GM03348 (cell line): ENCODE measurements around the gene CAPS.

Experiments
- DNase-seq: peaks from one replicate; pipeline ENCODE4 v3.0.0; 2012; ENCODE audit warnings: low spot score

CAPS gene

DNA sequence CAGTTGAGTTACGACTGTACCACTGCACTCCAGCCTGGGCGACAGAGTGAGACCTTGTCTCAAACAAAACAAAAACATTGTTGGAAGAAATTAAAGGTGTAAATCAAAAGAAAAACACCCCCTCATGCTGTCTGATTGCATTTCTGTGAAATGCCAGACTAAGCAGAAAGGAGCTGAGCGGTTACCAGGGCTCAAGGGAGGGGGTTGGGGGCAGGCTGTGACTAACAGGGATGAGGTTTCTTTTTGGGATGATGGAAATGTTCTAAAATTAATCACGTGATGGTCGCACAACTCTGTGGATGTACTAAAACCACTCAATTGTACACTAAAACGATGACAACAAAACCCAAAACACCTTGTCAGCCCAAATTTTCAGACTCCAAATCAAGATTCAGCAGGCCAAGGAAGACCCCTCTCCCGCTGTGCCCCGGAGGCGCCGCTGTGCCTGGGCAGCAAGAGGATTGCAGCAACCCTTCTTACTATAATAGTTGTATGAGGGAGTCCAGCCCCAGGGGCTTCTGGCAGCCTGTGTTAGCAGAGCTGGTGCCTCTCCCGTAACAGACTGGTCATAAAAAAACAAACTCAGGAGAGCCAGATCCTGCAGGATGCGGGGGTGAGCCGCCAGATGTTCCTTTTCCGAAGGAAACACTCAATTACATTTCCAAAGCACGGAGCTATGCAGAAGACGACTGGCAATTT, 20.9 kb downstream of the CAPS start:
- DNase-seq = peak; percentile 83

DNA sequence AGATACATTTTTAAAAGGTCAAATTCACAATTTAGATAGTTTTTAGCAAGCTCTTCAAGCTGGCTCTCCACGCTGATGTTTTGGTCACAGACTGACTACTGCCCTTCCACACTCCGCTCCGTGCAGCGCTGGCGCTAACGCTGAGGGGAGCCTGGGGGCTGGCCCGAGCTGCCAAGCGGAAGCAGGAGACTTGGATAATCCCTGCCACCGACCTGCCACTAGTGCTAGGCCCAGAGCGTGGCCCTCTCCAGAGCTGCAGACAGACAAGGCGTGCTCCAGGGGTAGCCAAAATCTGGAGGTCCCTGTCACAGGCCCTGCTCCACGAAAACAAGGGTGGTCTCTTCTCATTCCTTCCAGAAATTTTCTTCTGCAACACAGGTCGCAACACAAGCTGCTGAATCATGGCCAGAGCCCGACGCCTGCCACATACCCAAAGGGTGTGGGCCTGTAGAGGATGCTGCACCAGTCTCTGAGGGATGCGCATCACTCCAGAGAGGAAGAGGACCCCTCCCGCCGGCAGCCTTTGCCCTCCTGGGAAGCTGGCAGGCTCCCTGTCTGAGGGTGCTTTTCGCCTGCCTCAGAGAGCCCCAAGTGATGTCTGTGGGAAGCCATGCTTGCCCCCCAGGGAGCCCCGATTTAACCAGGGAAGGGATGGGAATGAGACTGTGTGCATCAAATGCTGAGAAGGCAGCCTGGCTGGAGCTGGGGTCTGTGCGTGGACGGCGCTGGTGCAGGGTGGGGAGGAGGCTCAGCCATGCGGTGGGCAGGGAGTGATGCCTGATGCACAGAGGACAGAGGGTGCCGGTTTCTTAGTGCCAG, 21.6 kb downstream of the CAPS start:
- no peak for DNase-seq

DNA sequence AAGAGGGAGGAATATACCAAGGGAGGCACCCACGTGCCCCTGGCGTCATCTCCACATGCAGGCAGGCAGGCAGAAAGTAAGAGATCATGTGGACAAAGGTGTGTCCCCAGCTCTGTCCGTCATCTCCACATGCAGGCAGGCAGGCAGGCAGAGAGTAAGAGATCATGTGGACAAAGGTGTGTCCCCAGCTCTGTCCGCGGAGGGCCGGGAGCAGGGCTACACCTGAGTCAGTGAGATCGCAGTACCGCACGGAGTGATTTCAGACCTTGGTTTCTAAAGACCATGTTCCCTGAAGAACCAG, 22.2 kb downstream of the CAPS start:
- no peak for DNase-seq

DNA sequence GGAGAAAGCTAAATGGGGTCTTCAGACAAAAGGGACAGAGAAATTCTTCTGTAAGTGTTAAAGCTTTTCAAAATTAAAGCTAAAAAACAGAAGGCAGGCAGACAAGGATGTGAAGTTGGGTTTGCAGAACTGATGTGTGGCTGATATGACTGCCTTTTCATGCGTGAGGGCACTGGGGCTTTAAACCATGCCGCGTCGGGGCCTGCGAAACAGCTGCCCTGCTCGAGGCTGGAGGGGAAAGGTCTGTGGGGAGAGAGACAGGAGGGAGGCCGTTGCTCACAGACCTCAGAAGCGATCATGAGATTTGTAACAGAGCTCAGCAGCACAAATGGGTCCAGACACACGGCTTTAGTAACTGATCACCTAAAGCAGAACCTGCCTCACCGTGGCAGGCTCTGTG, 23.5 kb downstream of the CAPS start:
- no peak for DNase-seq

DNA sequence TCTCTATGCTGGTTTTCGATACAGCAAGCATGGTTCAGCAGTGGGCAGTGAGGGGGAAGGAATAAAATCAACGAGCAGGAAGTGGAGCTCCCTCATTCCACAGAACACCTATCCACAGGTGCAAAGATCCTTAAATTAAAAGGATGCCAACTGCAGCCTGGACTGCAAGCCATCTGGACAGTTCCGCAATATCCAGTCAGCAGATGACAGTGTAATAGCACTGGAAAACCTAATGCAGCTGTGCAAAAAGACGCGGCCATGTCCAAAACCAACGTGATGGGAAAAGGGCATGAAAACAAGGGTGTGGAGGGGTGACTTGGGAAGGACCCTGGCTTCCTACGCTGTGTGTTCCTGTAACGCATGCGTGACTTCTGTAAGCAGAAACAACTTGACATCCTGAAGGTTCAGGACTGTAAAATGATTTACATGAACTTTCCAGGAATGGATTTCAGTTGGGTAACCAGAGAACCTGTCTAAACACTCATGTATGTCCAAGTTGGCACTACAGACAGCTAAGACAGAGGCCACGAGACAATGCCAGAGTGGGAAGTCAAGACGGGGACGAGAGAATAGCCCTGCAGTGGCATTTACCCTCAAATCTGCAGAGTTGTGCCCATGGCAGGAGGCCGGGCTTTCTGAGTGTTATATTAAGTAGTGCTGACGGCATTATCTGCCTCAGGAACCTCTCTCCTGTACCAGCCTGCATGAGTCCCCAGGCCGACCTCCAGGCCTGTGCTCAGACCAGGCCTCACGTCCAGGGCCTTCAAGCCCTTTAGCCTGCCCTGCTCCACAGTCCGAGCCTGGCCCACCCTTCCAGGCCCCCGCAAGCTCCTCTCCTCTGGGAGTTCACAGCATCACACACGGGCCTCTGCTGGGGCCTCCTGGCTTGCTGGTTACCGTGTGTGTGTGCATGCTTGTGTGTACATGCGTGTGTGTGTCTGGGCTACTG, 26.5 kb downstream of the CAPS start:
- no peak for DNase-seq

DNA sequence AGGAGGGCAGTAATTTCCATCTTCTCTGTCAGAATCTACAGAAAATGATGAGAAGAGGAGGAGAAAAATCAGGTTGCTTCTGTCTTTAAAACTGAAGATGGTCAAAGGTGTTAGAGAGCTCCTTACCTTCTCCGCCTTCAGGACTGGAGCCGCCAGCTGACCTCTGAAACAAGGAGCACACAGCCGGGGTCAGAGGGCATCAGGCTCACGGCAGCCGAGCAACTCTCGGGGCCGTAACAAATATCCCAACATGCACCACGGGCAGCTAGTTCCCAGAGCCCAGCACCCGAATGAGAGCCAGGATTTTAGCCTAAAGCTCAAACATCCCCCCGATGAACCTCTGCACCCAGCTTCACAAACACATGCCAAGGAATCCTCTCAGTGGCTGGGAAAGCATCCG, 27.6 kb downstream of the CAPS start:
- DNase-seq = no peak

DNA sequence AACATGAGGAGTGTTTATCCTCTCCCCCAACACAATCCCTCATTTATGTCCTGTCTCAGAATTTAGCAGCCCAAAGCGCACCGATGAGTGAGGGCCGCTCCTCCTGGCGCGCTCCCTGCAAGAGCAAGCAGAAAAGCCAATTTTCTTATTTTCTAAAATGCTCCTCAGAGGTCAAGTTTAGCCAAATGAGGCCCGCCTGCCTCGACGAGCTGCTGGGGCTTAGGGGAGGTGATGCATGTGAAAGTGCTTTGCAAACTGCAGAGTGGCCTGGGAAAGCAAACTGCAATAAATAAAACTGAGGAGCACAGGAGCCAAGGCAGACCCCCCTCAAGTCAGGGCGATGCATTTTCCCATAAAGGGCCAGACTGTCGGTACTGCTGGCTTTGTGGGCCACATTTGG, 29.0 kb downstream of the CAPS start:
- DNase-seq = no peak

DNA sequence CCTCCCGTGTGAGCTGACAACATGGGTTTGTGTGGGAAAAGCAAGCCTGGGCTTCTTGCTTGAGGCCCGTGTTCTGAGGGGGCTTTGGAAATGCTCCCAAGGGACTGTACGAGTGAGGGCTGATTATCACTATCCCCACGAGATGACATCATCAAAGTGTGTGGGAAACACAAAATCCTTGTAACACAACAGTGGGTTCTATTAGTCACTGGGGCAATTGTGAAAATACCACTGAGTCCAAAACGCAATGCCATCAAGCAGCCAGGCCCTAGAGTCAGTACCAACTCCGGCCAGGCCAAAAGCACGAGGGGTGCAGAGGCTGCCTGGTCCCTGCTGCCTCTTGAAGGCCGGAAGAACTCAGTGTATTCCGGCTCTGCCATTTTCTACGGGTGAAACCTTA, 29.6 kb downstream of the CAPS start:
- DNase-seq = no peak

DNA sequence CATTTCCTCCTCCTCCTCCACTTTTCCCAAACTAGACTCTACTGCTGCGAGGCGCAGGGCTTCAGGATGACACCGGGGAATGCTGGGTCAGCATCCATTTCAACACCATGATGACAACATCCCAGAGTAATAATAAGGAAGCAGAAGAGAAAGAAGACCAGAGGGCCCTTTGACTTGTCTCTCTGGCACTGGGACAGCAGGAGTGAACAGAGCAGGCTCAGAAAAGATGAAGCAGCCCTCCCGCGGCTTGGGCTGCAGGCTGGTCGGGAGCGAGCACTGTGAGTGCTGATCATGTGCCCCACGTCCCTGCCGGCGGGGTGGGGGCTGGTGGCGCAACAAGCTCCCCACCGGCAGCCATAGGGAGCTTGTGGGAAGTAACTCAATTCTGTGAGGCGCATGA, 33.4 kb downstream of the CAPS start:
- peak; percentile 83 for DNase-seq

DNA sequence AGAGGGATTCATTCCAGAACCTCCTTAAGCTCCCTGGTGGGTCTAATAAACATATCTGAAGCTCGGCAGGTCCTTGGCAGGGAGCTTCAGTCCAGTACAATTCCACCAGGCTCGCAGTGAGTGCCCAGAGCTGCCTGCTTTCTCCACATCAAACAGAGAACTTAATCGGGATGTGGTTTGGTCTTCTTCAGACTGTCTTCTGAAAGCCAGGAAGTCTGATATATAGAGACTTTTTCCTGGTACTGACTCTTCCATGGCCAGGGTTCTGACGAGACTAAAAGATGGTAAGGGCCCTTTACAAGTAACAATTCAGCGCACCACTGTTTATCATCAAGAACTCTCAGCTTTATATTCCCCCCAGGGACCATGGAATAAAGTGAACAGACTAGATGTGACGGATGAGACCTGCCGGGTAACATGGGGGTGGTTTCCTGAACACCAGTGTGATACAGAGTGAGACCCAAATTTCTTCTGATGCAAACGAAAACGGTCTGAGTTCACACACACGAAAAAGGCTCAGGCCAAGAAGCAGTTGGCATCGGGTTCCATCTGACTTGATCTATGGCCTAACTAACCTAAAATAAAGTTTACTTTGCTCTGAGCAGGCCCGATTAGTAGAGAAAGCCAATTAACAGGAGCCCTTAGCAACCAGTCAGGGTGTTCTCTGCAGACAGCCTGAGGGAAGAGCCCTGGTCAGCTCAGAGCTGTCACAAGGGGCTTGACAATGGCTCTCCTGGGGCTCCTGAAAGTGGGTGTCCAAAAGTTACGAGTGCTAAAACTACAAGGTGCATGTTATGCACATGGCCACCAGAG, 34.9 kb downstream of the CAPS start:
- no peak for DNase-seq

DNA sequence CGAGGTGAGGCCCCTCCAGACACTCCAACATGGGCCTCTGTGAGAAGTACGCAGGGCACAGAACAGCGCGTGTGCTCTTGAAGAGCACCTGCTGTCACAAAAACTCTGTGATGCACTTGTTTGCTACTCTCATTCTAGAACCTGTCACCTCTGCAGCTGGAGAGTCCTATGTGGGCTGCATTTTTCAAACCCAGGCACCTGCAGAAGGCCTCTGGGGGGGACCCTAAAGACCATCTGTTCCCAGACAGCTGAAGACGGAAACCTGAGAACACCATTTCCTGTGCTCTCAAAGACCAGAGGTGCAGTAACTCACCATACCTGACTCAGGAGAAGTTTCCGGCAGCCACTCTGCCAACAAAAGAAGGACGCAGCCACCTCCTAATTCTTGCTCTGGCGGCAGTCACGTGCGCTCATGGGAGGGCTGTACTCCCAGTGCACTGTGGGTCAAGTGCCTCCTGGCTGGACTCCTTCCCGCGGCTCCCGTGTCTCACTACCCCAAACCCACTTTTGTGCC, 35.8 kb downstream of the CAPS start:
- DNase-seq = no peak

DNA sequence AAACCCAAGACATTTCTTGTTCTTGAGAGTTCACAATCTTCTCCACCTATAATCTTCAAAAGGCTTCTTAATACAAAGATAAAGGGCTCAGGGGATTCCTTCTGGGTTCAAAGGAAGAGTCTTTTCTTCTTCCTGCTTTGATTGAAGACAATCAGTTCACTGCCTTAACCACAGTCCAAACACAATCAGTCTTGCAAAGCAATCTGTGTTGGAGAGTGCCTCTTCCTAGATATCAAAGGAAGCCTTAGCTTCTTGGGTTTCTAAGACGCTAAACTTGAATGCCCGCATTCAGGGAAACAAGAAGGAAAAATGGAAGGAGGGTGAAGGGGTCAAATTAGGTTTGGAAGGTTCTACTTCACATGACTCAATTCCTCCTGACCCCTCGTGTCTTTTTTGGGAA, 36.7 kb downstream of the CAPS start:
- no peak for DNase-seq

DNA sequence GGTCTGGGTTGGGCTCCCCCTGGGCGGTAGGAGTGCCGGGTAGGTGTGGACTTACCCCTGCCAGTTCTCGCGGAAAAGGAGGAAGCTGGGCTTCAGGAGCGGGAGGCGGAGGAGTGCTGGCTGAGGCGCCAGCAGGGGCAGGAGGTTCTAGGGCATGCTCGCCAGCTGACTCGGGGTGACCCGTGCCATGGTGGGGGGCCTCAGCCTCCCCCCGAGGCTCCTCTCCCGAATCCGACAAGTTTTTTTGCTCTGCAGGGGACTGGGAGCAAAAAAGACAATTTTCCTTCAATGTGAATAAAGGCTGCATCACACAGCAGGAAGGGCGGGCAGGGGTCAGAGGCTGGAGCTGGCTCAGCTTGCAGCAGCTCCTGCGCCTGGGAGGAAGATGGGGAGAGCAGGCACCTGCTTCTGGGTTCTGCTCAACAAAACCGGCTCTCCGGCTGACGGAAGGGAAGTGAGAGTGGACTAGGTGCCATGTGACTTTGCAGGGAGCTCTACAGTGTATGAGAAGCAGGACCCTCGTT, 37.3 kb downstream of the CAPS start:
- no peak for DNase-seq

DNA sequence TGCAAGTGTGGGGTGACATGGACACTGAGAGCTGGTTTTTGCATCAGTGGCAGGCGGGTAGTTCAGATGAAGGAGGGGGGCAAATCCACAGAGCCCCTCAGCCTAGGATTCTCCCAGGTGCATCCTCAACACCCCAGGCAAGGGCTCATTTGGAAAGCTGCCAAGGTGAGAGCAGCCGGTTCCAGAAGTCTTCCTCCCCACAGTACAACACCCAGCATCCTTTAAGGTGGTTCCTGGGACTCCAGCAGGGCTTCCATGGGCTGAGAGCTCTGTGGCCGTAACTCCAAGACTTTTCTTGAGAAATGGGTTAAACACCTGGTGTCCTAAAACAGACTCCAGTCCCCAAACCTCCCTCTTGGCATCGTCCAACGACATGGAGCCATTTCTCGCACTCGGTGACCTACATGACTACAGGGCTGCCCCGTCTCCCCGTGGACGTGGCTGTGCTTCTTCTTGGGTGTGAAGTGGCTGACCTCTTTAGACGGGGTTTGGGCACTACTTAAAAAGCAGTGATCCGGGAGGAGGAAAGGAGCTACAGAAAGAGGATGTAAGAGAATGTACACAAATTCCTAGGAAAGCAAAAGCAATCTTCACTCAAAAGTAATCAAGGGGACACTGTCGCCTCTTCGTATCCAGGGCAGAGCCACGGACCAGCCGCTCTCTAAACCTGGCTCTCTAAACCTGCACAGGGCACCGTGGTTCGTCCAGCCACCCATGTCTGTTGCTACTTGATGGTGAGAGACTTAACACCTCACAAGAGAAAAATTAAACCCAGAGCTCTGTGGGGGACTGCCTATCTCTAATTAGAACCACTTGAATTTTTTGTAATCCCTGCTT, 38.4 kb downstream of the CAPS start:
- no peak for DNase-seq

DNA sequence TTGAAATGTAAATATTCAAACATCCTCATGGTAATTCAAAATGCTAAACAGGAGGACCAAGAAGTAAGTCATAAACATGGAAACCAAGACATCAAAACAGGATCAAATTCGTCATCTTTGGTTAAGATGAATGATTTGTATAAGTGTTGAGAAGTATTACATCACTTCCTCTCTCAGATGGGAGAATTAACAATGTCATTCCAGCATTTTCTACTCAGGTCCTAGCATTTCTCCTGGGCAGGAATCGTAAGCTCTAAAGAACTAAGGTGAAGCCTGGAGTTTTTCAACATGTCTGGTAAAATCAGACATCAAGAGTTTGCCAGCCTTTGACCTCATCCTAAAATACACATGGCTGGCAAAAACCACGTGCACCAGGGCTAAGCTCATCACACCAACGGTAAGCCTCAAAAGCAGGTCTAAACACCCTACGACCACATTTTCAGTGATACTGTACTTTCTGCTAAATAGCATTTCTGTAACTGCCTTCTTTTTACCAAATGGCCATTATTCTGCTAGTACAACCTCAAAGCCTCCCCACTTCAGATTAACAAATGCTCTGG, 39.1 kb downstream of the CAPS start:
- DNase-seq = no peak

DNA sequence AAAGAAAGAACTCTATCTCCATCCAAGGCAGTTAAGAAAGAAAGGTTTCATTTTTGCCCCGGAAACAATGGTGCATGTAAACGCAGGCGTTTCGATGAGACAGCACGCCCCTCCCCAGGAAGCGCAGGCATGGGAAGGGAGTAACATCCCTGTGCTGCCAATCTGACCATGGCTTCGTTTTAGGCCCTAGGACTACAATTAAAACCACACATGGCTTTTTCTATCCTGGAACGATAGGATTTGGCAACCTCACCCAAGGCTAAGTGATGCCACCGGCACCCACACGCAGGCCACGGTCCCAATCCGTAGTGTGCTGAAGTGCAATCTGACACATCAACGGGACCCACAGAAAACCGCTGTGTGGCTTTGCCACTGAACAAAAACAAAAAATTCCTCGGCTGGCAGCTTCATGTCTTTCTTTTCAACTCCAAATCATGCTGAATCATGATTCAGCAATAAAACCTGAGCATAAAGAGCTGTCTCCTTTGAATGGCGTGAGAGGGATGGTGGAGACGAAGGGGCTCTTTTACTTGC, 39.7 kb downstream of the CAPS start:
- peak; percentile 74 for DNase-seq

DNA sequence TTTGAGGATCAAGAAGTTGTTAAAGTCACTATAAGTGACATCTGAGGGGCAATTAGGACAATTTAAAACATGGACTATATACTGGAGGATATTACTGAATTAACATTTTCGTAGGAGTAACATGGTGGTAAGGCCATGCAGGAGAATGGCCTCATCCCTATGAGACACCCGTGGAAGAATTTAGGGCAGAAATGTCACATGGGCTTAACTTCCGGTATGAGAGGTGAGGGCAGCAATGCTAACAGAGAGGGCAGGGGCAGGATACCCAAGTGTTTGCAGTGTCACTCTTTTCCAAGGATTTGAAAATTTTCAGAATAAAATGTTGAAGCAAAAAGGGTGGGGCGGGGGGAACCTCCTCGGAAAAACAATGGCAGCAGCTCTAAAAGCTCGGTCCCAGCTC, 40.2 kb downstream of the CAPS start:
- peak; percentile 53 for DNase-seq

DNA sequence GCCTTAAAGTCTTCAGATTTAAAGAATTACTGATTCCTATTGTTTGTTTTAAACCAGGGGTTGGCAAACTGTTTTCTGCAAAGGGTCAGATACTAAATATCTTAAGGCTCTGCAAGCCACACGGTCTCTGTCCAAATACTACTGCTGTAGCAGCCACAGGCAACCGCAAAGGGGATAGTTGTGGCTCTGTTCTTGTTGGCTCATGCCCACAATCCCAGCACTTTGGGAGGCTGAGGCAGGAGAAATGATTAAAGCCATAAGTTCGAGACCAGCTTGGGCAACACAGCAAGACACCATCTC, 41.5 kb downstream of the CAPS start:
- peak; percentile 29 for DNase-seq

DNA sequence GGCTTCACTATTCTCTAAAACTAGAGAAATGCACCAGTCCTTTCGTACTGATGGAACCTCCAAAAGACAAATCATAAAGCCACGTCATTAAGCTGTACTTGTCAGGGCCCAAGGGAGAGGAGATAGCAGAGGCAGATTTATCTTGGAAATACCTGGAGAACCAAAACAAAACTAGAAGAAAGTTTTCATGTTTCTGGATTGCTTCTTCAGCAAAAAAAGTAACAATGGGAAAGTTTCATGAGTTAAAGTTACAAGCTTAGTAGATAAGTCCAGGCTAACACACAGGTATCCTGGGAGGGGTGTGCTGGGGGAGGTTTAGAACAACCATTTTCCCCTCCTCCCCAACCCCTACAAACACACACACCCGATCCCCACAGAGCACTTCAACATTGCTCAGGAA, 42.3 kb downstream of the CAPS start:
- DNase-seq = no peak

DNA sequence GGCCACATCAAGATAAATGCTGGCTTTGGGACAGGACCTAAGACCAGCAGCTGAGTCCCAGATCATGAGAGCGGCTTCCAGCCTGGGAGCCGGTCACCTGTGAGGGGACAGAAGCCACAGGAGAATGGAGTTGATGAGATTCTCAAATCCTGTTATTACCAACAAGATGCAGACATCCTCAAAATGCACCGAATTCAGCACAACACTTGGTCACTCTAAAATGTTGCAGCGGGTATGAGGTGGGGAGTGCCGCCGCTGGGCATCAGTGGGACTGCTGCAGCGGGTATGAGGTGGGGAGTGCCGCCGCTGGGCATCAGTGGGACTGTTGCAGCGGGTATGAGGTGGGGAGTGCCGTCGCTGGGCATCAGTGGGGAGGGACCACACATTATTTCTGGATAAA, 42.7 kb downstream of the CAPS start:
- DNase-seq = no peak
